Suprapubic skin (tissue), 3 donors: ENCODE data around the gene TARM1.

Source experiments
- CTCF ChIP-seq, 2 donors: fragments of 200-600 bp in 1 of 2; fragments of 450-650 bp in 1 of 2; sonication (generic) in 1 of 2; IDR thresholded peaks; one replicate each; pipeline ENCODE4 v1.5.1; 2016 to 2019; ENCODE audit warnings: antibody characterized with exemption in 2 of 2, mild to moderate bottlenecking in 1 of 2, moderate library complexity in 1 of 2
- EP300 ChIP-seq: sonication (generic); formaldehyde crosslinking; IDR thresholded peaks from one replicate; pipeline ENCODE4 v1.6.1; 2017; ENCODE audit warnings: antibody characterized with exemption

DNA sequence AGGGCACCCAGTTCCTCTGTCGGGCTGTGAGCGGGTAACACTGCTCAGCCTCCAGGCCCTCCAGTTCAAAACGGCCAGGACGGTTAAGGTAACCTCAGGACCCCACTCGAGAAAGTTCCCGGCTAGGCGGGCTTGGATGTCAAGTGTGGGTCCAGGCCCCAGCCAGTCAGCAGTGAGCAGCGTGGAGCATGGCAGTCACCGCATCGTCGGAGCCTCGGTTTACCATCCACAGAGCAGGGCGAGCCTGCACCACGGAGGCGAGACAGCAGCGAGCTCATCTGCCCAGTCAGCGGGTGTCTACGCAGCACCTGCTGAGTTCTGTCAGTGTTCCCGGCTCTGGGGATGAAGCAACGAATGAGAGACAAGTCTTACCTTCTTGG lies 48.4 kb upstream of the TARM1 start:
- TF ChIP-seq CTCF (IDR thresholded peaks at IDR 0.05) (no peak), EP300 (no peak)
